Measurements from ENCODE around the gene FIGNL2. TPM values are rescaled to one million over a fixed set of nuclear protein-coding genes. Genes with fewer than 3 reads are reported as not detected.

FIGNL2 gene
- total RNA-seq, 4 donors from 2014 or later: not detected

GRCh38 chr12:51818566-51819300, 29.8 kb downstream of the FIGNL2 start:
- intact Hi-C loops (cut with DNase I; ENCODE audit: low total_unique reads): no loop called here
- TF ChIP-seq CTCF (IDR thresholded peaks at IDR 0.05) (no peak), POLR2AphosphoS5 (IDR thresholded peaks at IDR 0.05) (no peak), EP300 (IDR thresholded peaks at IDR 0.05; ENCODE audit: low read depth) (no peak), POLR2A (IDR thresholded peaks at IDR 0.05) (no peak)
- no peak for DNase-seq
- 74% methylated on average over 4 of the region's 4 CpGs; no CpG with 5 or more reads in 1 of the 2 donors for WGBS, 2 donors (ENCODE audit: low coverage in 1 of 2)
- in situ Hi-C loops (cut with MboI; ENCODE audit: low pct_ligation_motif_present in 1 of 4, low pct_unique_long_range_greater_than_20kb in 1 of 4, low sequenced_read_pairs in 3 of 4): loop anchor here in 2 of 4 donors (10.0 to 25.0 kb wide), 2 partner anchors 281 to 394 kb away; partner anchors contain the start of gene SLC4A8 (in 1 of the 2)
- Histone ChIP-seq H3K36me3 (no peaks in the 10 kb centered on the region), H3K4me1 (peaks cover 8 to 17% (median 13%) of the 10 kb centered on the region in 4 donors), H3K27ac (no peak overlapping the region), H3K9me3 (no peaks in the 10 kb centered on the region), H3K4me3 (no peak overlapping the region), H3K27me3 (peaks cover 4% of the 10 kb centered on the region)

- Histone ChIP-seq H3K27me3 (peaks cover 4% of the 10 kb centered on the region), H3K9me3 (no peaks in the 10 kb centered on the region), H3K27ac (no peak overlapping the region), H3K36me3 (no peaks in the 10 kb centered on the region), H3K4me1 (peaks cover 8 to 17% (median 13%) of the 10 kb centered on the region in 4 donors), H3K4me3 (no peak overlapping the region)
- WGBS, 2 donors (ENCODE audit: low coverage in 1 of 2): 83 to 96% methylated on average over 1 to 5 of the region's 5 CpGs
- no peak for DNase-seq
- TF ChIP-seq EP300 (IDR thresholded peaks at IDR 0.05; ENCODE audit: low read depth) (no peak), POLR2A (IDR thresholded peaks at IDR 0.05) (no peak), CTCF (IDR thresholded peaks at IDR 0.05) (no peak), POLR2AphosphoS5 (IDR thresholded peaks at IDR 0.05) (no peak)
- intact Hi-C loops (cut with DNase I; ENCODE audit: low total_unique reads) (no loop called here), in situ Hi-C loops (cut with MboI; ENCODE audit: low pct_ligation_motif_present in 1 of 4, low pct_unique_long_range_greater_than_20kb in 1 of 4, low sequenced_read_pairs in 3 of 4) (loop anchor here in 2 of 4 donors (10.0 to 25.0 kb wide), 2 partner anchors 281 to 393 kb away; partner anchors contain the start of gene SLC4A8 (in 1 of the 2))
Measured at GRCh38 chr12:51818086-51818485, 30.4 kb downstream of the FIGNL2 start.

GRCh38 chr12:51817027-51817953, 31.2 kb downstream of the FIGNL2 start:
- intact Hi-C loops (cut with DNase I; ENCODE audit: low total_unique reads): no loop called here
- DNase-seq: no peak

More at GRCh38 chr12:51817027-51817953, 31.2 kb downstream of the FIGNL2 start:
- 58 to 76% methylated on average over 3 to 10 of the region's 10 CpGs for WGBS, 2 donors (ENCODE audit: low coverage in 1 of 2)
- no peak overlapping the region for H3K4me3 ChIP-seq
- in situ Hi-C loops (cut with MboI; ENCODE audit: low pct_ligation_motif_present in 1 of 4, low pct_unique_long_range_greater_than_20kb in 1 of 4, low sequenced_read_pairs in 3 of 4): loop anchor here in 2 of 4 donors (10.0 to 25.0 kb wide), 2 partner anchors 280 to 392 kb away; partner anchors contain the start of gene SLC4A8 (in 1 of the 2)
- H3K9me3 ChIP-seq: no peaks in the 10 kb centered on the region
- H3K36me3 ChIP-seq: no peaks in the 10 kb centered on the region
- H3K27ac ChIP-seq: no peak overlapping the region
- H3K4me1 ChIP-seq: peaks cover 8 to 17% (median 13%) of the 10 kb centered on the region in 4 donors
- TF ChIP-seq EP300 (IDR thresholded peaks at IDR 0.05; ENCODE audit: low read depth) (no peak), CTCF (IDR thresholded peaks at IDR 0.05) (no peak), POLR2A (IDR thresholded peaks at IDR 0.05) (no peak), POLR2AphosphoS5 (IDR thresholded peaks at IDR 0.05) (no peak)
- peaks cover 4% of the 10 kb centered on the region for H3K27me3 ChIP-seq
